A549 (cell line): Measurements from ENCODE around the gene SH3PXD2B. TPM values are rescaled to one million over a fixed set of nuclear protein-coding genes. Genes with fewer than 3 reads are reported as not detected.

ENCODE experiments used
- ATAC-seq, 2 experiments: fragments of 200-7000 bp in 1 of 2; fragments of >200 bp in 1 of 2; cut with Nextera tagmentation in 1 of 2; cut with Tn5 transposase in 1 of 2; 3 replicates each; pipeline versions ENCODE4 v1.8.0 to v1.9.1; 2018 to 2020; ENCODE audit warnings: mild to moderate bottlenecking in 1 of 2, moderate library complexity in 1 of 2
- CTCF ChIA-PET: fragments of 300-600 bp; sonication (Branson Sonifier 250); formaldehyde crosslinking; extraction: SDS; loops from one replicate; lab custom pipeline; 2021; ENCODE audit warnings: antibody characterized with exemption, inconsistent platforms; lab: Yijun Ruan, JAX
- POLR2A ChIA-PET: fragments of 350-600 bp; formaldehyde crosslinking; extraction: SDS; loops from one replicate; lab custom pipeline; 2021; ENCODE audit warnings: antibody characterized with exemption, inconsistent platforms; lab: Yijun Ruan, JAX
- DNase-seq, 2 experiments: peaks; one replicate each; pipeline versions ENCODE4 v3.0.0 to v3.0.0-alpha.2; 2011 to 2016; ENCODE audit warnings: low read depth in 1 of 2, low spot score in 1 of 2
- FAIRE-seq: peaks from 2 replicates; lab custom pipeline; 2011; peaks lifted over from hg19 to GRCh38; lab: Jason Lieb, UNC
- H3K27ac ChIP-seq, 2 experiments: fragments of >200 bp; sonication (Bioruptor Twin); formaldehyde crosslinking; 3 replicates each; pipeline ENCODE4 v1.5.1; 2016 to 2017
- H3K4me1 ChIP-seq: fragments of >200 bp; sonication (Bioruptor Twin); formaldehyde crosslinking; 3 replicates; pipeline ENCODE4 v1.6.1; 2016
- H3K4me2 ChIP-seq: fragments of >200 bp; sonication (Bioruptor Twin); formaldehyde crosslinking; 3 replicates; pipeline ENCODE4 v1.6.1; 2016
- H3K4me3 ChIP-seq: fragments of >200 bp; sonication (Bioruptor Twin); formaldehyde crosslinking; 3 replicates; pipeline ENCODE4 v1.5.1; 2016
- H3K9me3 ChIP-seq: fragments of >200 bp; sonication (Bioruptor Twin); formaldehyde crosslinking; 3 replicates; pipeline ENCODE4 v1.6.1; 2016
- CEBPB ChIP-seq, 2 experiments: fragments of >200 bp in 1 of 2; sonication (Bioruptor Twin) in 1 of 2; formaldehyde crosslinking in 1 of 2; IDR thresholded peaks; 2 replicates each; pipeline ENCODE4 v1.6.1; 2012 to 2016
- CHD2 ChIP-seq: fragments of 150-350 bp; IDR thresholded peaks from 2 replicates; pipeline ENCODE4 v1.6.1; 2014; ENCODE audit warnings: low read length; ENCODE audit not compliant: partially characterized antibody
- FOSL2 ChIP-seq, 2 experiments: fragments of 450-650 bp in 1 of 2; fragments of >200 bp in 1 of 2; sonication (Bioruptor Twin) in 1 of 2; formaldehyde crosslinking; IDR thresholded peaks; 2 replicates each; pipeline versions ENCODE4 v1.5.0 to v1.6.1; 2016 to 2020; ENCODE audit warnings: mild to moderate bottlenecking in 1 of 2, moderate library complexity in 1 of 2
- FOXS1 ChIP-seq: fragments of 250-450 bp; sonication (Bioruptor Pico); IDR thresholded peaks from 2 replicates; pipeline ENCODE4 v1.5.0; 2020; ENCODE audit warnings: mild to moderate bottlenecking, moderate library complexity
- NPAS2 ChIP-seq: fragments of 250-450 bp; sonication (Bioruptor Pico); IDR thresholded peaks from 2 replicates; pipeline ENCODE4 v1.8.0; 2022; ENCODE audit warnings: mild to moderate bottlenecking, moderate library complexity, borderline replicate concordance
- REST ChIP-seq: fragments of 200-600 bp; sonication (generic); IDR thresholded peaks from 2 replicates; pipeline ENCODE4 v1.6.1; 2016; ENCODE audit warnings: antibody characterized with exemption, mild to moderate bottlenecking, moderate library complexity
- WGBS: methylation state at CpG from one replicate; pipeline ENCODE4 v1.1.6; 2017; ENCODE audit errors: missing lambda C conversion rate; 5-methylcytosine and 5-hydroxymethylcytosine counted together
- polyA plus RNA-seq, 4 experiments: library from polyadenylated mRNA; depleted of rRNA in 3 of 4; stranded (reverse); fragments of >200 nt; fragmentation: RNase III in 1 of 4; extraction: RNeasy Plus Mini Kit Qiagen cat#74134 plus additional on column Dnase treatment in 1 of 4; gene quantifications; 2 replicates in 3 of 4; 3 replicates in 1 of 4; pipeline ENCODE4 v1.2.3, GENCODE V29; 2011 to 2017

SH3PXD2B gene
- polyA plus RNA-seq, 2 of the 4 experiments (the other 2 are of a cell fraction) = 15.1 to 15.5 TPM

GRCh38 chr5:172276214-172276613, 178.1 kb downstream of the SH3PXD2B start:
- TF ChIP-seq CHD2 = no peak
- peak in 1 of 2 experiments; percentile 20; a peak in 1 of 4 replicates for TF ChIP-seq CEBPB (IDR thresholded peaks at IDR 0.05)
- no peak for TF ChIP-seq FOSL2 (IDR thresholded peaks at IDR 0.05)
- TF ChIP-seq FOSL2 (CRISPR knock-in tag; IDR thresholded peaks at IDR 0.05) = peak; percentile 71
- no peak for TF ChIP-seq FOXS1 (CRISPR knock-in tag)
- TF ChIP-seq NPAS2 (CRISPR knock-in tag) = no peak
- TF ChIP-seq REST = no peak
- ATAC-seq (peak; percentile 59 to 85; a peak in 5 of 6 replicates), DNase-seq (peak in 1 of 2 experiments; percentile 46), FAIRE-seq (no peak)
- H3K4me3 ChIP-seq = no peak overlapping the region
- WGBS = 53% methylated on average over 3 of the region's 3 CpGs
- H3K9me3 ChIP-seq = no peaks in the 10 kb centered on the region
- ChIA-PET CTCF (interaction anchor here (1.2 to 1.3 kb wide), 3 partner anchors 9 to 88 kb away, joined by 4 to 6 read pairs (median 4); partner anchors contain the start of gene STK10), POLR2A (no interaction called here)
- peak overlapping the region; percentile 58 for H3K4me2 ChIP-seq
- H3K4me1 ChIP-seq = peaks cover 34% of the 10 kb centered on the region
- peak overlapping the region in 1 of 2 experiments; percentile 12; a peak in 1 of 6 replicates for H3K27ac ChIP-seq

Other genes starting within 250 kb of the SH3PXD2B start
- gene UBTD2, start 170.8 kb downstream of the SH3PXD2B start, polyA plus RNA-seq (2011; rRNA removed) = 20.9 and 22.8 TPM in 2 replicates
- gene UBTD2, start 170.8 kb downstream of the SH3PXD2B start, polyA plus RNA-seq (2017; fragmentation: RNase III; extraction: RNeasy Plus Mini Kit Qiagen cat#74134 plus additional on column Dnase treatment) = 15.0 to 18.0 TPM (median 16.4 TPM) in 3 replicates
- gene NEURL1B, start 186.7 kb upstream of the SH3PXD2B start, polyA plus RNA-seq (2011; rRNA removed) = 0.89 and 1.3 TPM in 2 replicates
- gene NEURL1B, start 186.7 kb upstream of the SH3PXD2B start, polyA plus RNA-seq (2017; fragmentation: RNase III; extraction: RNeasy Plus Mini Kit Qiagen cat#74134 plus additional on column Dnase treatment) = 1.8 to 2.2 TPM (median 2.1 TPM) in 3 replicates